Choroid plexus epithelial cell (primary cell): ENCODE measurements around the gene B4GALT6.

ENCODE experiments used
- DNase-seq: peaks from one replicate; pipeline ENCODE4 v3.0.0-alpha.2; 2010; ENCODE audit warnings: low read depth
- H3K4me3 ChIP-seq: 2 replicates; pipeline ENCODE4 v1.5.1; 2011; ENCODE audit warnings: low read depth, mild to moderate bottlenecking, control low read depth, low read length, moderate library complexity
- TF ChIP-seq, protein P1 (sequence below): conservative IDR thresholded peaks from 2 replicates; pipeline ENCODE4 v1.5.1; 2011; ENCODE audit warnings: low read depth, mild to moderate bottlenecking, control low read depth, inconsistent platforms, low read length, moderate library complexity

Gene B4GALT6

DNA sequence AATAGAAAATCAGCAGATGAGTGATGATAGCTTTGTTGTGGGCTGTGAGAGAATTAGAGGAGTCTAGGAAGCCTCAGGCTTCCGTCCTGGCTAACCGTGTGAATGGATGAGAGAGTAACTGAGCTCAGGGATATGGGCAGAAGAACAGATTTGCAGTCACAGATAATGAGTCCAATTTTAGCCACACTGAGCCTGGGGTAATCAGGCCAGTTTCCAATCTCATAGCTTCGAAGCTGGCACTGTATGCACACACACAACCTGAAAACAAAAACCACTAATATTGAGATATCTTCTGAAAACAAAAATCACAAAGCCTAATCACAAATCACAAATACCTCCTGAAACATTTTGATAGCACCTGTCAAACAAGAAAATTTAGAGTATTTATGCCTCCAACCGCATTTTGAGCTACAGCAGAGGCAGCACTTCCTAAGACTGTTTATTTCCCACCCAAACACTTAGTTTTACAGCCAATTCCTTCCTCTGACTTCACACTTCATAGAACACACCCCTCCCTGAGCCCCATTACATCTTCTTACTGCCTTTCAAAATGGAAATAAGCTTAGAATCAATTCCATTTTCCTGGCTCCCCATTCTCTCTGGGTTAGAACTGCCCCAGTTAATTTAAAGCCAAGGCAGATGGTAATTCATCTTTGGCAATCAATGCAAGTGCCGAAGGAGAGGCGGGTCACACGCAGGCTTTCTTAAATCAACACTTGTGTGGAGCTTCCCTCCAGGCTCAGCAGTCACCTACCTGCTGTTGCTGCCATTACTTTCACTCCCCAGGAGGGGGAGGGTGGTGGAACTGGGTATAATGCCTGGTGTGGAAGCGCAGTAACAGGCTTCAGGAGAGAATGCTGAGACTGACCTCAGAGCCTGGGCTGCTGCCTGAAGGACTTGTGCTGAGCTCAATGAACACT is 73.8 kb downstream of the B4GALT6 start:
- no peak overlapping the region for H3K4me3 ChIP-seq
- DNase-seq: peak; percentile 40
- TF ChIP-seq, protein P1, sequence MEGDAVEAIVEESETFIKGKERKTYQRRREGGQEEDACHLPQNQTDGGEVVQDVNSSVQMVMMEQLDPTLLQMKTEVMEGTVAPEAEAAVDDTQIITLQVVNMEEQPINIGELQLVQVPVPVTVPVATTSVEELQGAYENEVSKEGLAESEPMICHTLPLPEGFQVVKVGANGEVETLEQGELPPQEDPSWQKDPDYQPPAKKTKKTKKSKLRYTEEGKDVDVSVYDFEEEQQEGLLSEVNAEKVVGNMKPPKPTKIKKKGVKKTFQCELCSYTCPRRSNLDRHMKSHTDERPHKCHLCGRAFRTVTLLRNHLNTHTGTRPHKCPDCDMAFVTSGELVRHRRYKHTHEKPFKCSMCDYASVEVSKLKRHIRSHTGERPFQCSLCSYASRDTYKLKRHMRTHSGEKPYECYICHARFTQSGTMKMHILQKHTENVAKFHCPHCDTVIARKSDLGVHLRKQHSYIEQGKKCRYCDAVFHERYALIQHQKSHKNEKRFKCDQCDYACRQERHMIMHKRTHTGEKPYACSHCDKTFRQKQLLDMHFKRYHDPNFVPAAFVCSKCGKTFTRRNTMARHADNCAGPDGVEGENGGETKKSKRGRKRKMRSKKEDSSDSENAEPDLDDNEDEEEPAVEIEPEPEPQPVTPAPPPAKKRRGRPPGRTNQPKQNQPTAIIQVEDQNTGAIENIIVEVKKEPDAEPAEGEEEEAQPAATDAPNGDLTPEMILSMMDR: peak; percentile 51

DNA sequence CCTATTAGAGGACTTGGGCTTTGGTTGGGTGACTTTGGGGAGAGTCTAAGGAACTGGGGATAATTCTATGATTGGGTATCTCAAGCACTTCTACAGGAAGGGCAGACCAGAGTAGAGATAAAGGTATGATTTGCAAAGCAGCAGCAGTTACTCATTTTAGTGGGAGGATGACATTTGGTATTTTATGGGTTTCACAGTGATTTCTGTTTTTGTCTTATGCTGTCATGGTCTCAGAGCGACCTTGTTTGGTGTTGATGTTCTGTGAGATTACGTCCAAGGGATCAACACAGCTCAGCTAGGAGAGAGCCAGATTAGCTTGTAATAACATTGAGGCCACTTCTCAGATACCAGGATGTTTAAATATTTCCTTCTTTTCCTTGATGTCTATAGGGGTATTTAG is 74.5 kb downstream of the B4GALT6 start:
- TF ChIP-seq, protein P1: no peak
- DNase-seq: no peak
- no peak overlapping the region for H3K4me3 ChIP-seq

- DNase-seq: no peak
- TF ChIP-seq, protein P1: no peak
- H3K4me3 ChIP-seq: no peak overlapping the region
Measured at GRCh38 chr18:31607384-31607783, 77.0 kb downstream of the B4GALT6 start.

GRCh38 chr18:31606265-31606664 is 78.1 kb downstream of the B4GALT6 start:
- no peak for DNase-seq
- TF ChIP-seq, protein P1: no peak
- H3K4me3 ChIP-seq: no peak overlapping the region

DNA sequence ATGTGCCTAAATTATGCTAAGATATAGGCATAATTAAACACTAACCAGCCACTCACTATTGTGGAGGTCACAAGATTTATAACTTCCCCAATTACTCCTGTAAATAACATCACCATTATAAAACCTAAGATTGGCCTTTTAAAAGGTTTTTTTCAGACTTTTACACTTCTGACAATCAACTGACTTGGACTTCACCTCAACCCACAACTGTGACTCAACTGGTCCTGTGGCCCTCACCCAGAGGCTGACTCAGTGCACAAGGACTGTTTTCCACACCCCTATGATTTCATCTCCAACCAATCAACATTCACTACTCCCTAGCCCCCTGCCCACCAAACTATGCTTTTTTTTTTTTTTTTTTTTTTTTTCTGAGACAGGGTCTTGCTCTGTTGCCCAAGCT is 81.1 kb downstream of the B4GALT6 start:
- TF ChIP-seq, protein P1: no peak
- no peak overlapping the region for H3K4me3 ChIP-seq
- no peak for DNase-seq

GRCh38 chr18:31598021-31598805 is 86.2 kb downstream of the B4GALT6 start:
- TF ChIP-seq, protein P1: no peak
- no peak for DNase-seq
- H3K4me3 ChIP-seq: no peak overlapping the region
